ENCODE data around the gene GSTM3.
A peak's percentile ranks its signal among the peaks of the same experiment; 100 is the strongest.

Gene GSTM3

DNA sequence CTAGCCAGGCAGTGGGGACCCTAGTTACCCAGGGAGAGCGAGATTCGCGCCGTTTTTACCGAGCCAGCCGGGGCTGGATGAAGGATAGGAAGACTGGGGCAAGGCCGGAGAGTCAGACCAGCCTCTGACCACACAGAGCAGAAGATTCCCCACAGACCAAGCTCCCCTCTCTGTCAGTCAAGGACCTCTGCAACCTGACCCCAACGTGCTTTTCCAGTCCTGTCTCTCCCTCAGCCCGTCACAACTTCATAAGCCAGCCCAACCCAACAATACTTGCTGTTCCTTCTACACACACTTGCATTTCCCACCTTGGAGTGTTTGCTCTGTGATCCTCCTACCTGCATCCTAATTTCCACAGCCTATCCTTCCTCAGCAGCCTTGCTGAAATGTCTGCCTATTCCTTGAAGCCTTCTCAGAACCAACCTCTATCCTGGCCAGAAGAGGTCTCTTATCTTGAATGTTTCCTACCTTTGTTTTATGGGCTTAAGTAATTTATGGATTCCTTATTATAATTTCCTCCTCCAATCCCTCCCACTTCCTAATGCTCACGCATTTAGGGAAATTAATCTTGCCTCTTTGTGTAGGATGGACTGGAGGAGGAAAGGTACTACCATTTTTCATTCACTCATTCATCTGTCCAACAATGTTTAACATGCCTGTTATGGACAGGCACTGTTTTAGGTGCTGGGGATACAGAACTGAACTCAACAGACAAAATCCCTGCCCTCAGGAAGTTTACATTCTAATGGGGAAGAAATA is at the start of gene GSTM3:
TSS of gene GSTM3 (minus strand) at position 424 of the 759 bp plus-strand sequence. CDS start 751 bp downstream, outside the sequence.
- in situ Hi-C loops (cut with HindIII; ENCODE audit: low pct_ligation_motif_present, low pct_unique_long_range_greater_than_20kb, low sequenced_read_pairs), result no loop called here
- peak; percentile 5 for DNase-seq

GRCh38 chr1:109790329-109790728 is 49.5 kb upstream of the GSTM3 start:
- in situ Hi-C loops (cut with HindIII; ENCODE audit: low pct_ligation_motif_present, low pct_unique_long_range_greater_than_20kb, low sequenced_read_pairs), result loop anchor here (25.0 kb wide), 2 partner anchors 97 to 197 kb away; partner anchors contain the start of gene AHCYL1
- DNase-seq, result no peak

DNA sequence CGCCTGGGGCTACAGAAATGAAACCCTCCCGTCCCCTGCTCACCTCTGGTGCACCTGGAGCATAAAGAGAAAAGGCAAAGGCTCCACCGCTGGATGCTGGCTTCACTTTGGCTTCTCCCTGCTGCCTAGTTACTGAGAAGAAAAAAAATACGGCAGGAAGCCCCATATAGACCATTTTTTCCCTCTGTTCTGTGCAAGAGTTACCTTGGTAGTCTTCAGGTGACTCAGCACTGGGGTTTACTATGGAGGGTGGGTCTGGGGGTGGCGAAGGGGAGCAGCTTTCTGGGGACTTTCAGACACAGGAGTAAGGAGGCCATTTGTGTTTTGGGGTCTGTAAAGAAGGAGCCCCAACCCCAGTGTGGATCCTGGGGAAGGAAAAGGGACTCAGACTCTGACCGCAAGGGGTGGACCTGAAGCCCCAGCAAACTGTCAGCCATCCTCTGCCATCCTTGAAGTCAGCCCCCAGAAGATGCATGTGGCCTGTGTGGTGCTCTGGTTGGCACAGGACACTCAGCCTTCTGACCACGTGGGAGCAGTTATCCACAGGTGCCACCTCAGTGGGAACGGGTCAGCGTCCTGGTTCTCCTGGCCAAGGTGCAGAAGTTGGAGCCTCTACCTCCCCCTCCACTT is 48.8 kb upstream of the GSTM3 start:
- in situ Hi-C loops (cut with HindIII; ENCODE audit: low pct_ligation_motif_present, low pct_unique_long_range_greater_than_20kb, low sequenced_read_pairs), result loop anchor here (25.0 kb wide), 2 partner anchors 98 to 198 kb away; partner anchors contain the start of gene AHCYL1

GRCh38 chr1:109788695-109789521 is 48.1 kb upstream of the GSTM3 start:
- in situ Hi-C loops (cut with HindIII; ENCODE audit: low pct_ligation_motif_present, low pct_unique_long_range_greater_than_20kb, low sequenced_read_pairs), result loop anchor here (25.0 kb wide), 2 partner anchors 98 to 198 kb away; partner anchors contain the start of gene AHCYL1
- peak; percentile 30 for DNase-seq

More for the DNA sequence above, 48.8 kb upstream of the GSTM3 start:
- no peak for DNase-seq

DNA sequence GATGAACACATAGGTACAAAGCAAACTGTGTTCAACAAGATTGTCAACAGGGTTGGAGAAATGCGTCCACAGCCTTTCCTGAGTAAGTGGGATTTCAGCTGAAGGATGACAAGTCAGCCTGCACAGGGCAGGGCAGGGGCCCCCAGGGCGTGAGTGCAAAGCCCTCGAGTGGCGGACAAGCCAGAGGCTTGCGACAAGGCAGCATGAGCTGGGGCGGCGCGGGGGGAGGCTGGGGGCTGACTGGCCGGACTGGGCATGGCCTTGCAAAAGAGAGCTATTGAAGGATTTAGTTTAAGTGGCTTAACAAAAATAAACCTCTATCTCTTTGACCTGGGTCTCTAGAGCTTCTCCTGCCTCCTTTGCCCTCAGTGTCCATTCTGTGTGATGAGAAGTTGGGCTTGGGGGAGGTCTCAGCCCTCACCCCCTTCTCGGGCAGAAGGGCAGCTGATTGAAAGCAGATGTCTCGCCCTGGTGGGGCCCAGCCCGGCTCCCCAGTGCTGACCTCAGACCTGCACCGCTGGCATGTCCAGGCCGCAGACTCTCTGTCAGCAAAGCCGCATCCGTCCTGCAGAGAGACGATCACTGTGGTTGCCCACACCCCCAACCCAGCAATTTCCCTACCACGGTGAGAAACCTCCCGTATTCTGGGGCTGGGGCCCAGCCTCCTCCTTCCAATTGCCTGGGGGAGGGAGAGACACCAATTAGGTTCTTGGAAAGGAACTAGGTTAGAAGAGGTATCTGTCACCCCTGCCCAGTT is 47.2 kb upstream of the GSTM3 start:
- no peak for DNase-seq
- in situ Hi-C loops (cut with HindIII; ENCODE audit: low pct_ligation_motif_present, low pct_unique_long_range_greater_than_20kb, low sequenced_read_pairs), result loop anchor here (25.0 kb wide), 2 partner anchors 99 to 199 kb away; partner anchors contain the start of gene AHCYL1

GRCh38 chr1:109787211-109787844 is 46.5 kb upstream of the GSTM3 start:
- no peak for DNase-seq
- in situ Hi-C loops (cut with HindIII; ENCODE audit: low pct_ligation_motif_present, low pct_unique_long_range_greater_than_20kb, low sequenced_read_pairs), result loop anchor here (25.0 kb wide), 2 partner anchors 100 to 200 kb away; partner anchors contain the start of gene AHCYL1

DNA sequence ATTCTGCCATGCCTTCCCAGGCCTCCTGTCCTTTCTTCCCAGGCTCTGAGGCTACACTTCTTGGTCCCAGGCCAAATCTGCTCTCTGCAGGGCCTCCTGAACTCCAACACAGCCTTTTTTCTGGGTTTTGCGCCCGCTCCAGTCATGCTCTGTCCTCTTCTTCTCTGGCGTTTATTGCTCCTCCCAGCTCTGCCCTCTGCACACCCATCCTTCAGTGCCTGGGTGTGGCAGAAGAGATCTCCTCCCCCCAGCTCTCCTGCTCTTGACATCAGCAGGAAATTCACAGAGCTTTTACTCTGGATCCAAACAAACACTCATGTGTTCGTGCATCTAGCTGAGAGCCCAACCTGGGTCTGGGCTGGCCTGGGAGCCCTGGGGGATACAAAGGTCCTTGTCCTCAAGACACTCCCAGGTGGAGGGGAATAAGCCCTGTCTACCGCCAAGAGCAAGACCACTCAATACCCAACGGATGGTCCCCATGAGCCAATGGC is 45.7 kb upstream of the GSTM3 start:
- DNase-seq, result no peak
- in situ Hi-C loops (cut with HindIII; ENCODE audit: low pct_ligation_motif_present, low pct_unique_long_range_greater_than_20kb, low sequenced_read_pairs), result loop anchor here (25.0 kb wide), 2 partner anchors 101 to 201 kb away; partner anchors contain the start of gene AHCYL1

- in situ Hi-C loops (cut with HindIII; ENCODE audit: low pct_ligation_motif_present, low pct_unique_long_range_greater_than_20kb, low sequenced_read_pairs), result loop anchor here (25.0 kb wide), 2 partner anchors 101 to 201 kb away; partner anchors contain the start of gene AHCYL1
- DNase-seq, result no peak
Measured at GRCh38 chr1:109786112-109786480, 45.3 kb upstream of the GSTM3 start.

GRCh38 chr1:109785446-109786111 is 44.7 kb upstream of the GSTM3 start:
- in situ Hi-C loops (cut with HindIII; ENCODE audit: low pct_ligation_motif_present, low pct_unique_long_range_greater_than_20kb, low sequenced_read_pairs), result loop anchor here (25.0 kb wide), 2 partner anchors 102 to 202 kb away; partner anchors contain the start of gene AHCYL1
- no peak for DNase-seq

- DNase-seq, result no peak
- in situ Hi-C loops (cut with HindIII; ENCODE audit: low pct_ligation_motif_present, low pct_unique_long_range_greater_than_20kb, low sequenced_read_pairs), result loop anchor here (25.0 kb wide), 2 partner anchors 103 to 203 kb away; partner anchors contain the start of gene AHCYL1
Measured at GRCh38 chr1:109784551-109785252, 43.9 kb upstream of the GSTM3 start.

DNA sequence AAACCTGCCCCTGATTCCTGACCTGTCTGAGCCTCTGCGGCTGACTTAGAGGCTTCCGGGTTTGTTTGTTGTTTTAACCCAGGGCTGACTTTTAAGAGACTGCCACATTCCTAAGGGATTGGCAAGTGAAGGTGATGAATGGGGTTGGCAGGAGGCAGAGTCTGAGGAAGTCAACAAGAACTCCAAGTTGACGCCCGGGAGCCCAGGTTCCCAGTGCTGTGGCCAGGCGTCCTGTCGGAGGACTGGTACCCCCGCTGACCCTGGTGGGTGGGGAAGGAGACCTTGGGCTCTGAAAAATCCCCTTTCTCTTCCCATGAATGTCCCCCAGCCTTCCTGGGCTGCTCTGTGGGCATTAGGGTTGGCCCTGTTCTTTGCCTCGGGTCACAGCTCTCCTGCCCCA is 42.6 kb upstream of the GSTM3 start:
- peak; percentile 78 for DNase-seq
- in situ Hi-C loops (cut with HindIII; ENCODE audit: low pct_ligation_motif_present, low pct_unique_long_range_greater_than_20kb, low sequenced_read_pairs), result loop anchor here (25.0 kb wide), 2 partner anchors 104 to 204 kb away; partner anchors contain the start of gene AHCYL1

- no peak for DNase-seq
- in situ Hi-C loops (cut with HindIII; ENCODE audit: low pct_ligation_motif_present, low pct_unique_long_range_greater_than_20kb, low sequenced_read_pairs), result loop anchor here (25.0 kb wide), 2 partner anchors 104 to 204 kb away; partner anchors contain the start of gene AHCYL1
Measured at GRCh38 chr1:109782927-109783326, 42.1 kb upstream of the GSTM3 start.

DNA sequence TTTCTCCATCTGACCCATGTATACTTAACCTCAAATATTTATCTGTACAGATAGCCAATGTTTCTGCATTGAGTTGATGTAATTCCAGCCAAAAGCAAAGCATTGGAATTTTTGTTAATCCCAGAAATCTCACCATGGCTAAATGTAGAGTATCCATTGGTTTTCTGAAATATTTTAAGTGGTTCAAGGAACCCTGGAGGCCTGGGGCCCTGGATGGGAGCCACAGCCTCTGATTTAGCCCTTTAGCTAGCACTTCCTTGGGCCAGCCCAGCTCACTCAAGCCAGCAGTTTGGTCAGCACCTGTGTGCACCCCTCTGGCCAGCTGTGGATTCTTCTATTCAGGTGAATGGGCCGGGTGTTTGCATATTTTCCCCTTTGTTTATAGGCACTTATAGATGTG is 41.7 kb upstream of the GSTM3 start:
- in situ Hi-C loops (cut with HindIII; ENCODE audit: low pct_ligation_motif_present, low pct_unique_long_range_greater_than_20kb, low sequenced_read_pairs), result loop anchor here (25.0 kb wide), 2 partner anchors 105 to 205 kb away; partner anchors contain the start of gene AHCYL1
- no peak for DNase-seq

DNA sequence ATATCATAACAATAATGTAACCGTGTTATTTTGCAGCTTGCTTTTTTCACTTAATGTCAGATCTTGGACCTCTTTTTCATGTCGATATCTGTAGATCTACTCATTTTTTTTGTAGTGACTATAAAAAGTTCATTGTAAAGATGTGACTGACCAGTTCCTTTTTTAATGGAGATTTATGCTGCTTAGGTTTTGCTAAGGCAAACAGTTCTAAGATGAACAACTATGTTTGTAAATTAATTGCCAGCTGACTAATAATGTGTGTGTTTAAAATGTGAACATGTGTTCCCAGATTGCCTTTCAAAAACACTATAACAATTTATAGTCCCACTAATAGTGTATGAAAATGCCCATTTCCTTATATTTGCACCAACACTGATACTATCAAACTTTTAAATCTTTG is 41.0 kb upstream of the GSTM3 start:
- no peak for DNase-seq
- in situ Hi-C loops (cut with HindIII; ENCODE audit: low pct_ligation_motif_present, low pct_unique_long_range_greater_than_20kb, low sequenced_read_pairs), result loop anchor here (25.0 kb wide), 2 partner anchors 105 to 205 kb away; partner anchors contain the start of gene AHCYL1

- in situ Hi-C loops (cut with HindIII; ENCODE audit: low pct_ligation_motif_present, low pct_unique_long_range_greater_than_20kb, low sequenced_read_pairs), result loop anchor here (25.0 kb wide), 2 partner anchors 106 to 206 kb away; partner anchors contain the start of gene AHCYL1
Measured at GRCh38 chr1:109780982-109781381, 40.1 kb upstream of the GSTM3 start.

More at GRCh38 chr1:109780982-109781381, 40.1 kb upstream of the GSTM3 start:
- no peak for DNase-seq
